ENCODE data around the gene NTRK1. TPM values are rescaled to one million over a fixed set of nuclear protein-coding genes. Genes with fewer than 3 reads are reported as not detected.

Gene NTRK1
- total RNA-seq, 6 experiments from 2014 or later = not detected

DNA sequence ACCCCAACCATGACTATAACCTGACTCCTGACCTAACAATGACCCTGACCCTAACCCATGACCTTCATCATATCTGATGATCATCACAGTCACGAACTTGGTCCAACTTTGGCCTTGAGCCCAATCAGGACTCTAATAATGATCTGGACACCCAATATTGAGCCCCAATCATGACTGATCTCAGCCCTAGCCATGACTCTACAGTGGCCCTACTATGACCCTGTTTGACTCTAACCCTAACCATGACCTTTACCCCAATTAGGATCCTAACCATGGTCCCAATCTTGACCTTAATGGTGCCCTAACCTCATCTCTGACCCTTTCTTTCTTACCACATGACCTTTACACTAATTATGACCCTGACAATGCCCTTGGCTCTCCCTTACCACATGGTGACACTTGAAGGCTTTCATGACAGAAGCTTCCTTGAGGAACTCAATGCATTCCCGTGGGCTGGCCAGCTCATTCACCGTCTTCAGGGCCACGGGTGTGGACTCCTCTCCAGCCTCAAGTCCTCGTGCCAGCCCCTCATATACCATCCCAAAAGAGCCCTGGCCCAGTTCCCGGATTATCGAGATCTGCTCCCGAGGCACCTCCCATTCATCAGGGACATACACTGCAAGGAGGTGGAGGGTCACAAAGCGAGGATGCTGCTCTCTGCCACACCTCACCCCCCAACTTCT lies 17.9 kb upstream of the NTRK1 start:
- ATAC-seq (no peak), DNase-seq (no peak)
- no peak overlapping the region for H3K4me3 ChIP-seq
- no peaks in the 10 kb centered on the region for H3K4me1 ChIP-seq
- H3K36me3 ChIP-seq = no peaks in the 10 kb centered on the region
- TF ChIP-seq, protein P1, sequence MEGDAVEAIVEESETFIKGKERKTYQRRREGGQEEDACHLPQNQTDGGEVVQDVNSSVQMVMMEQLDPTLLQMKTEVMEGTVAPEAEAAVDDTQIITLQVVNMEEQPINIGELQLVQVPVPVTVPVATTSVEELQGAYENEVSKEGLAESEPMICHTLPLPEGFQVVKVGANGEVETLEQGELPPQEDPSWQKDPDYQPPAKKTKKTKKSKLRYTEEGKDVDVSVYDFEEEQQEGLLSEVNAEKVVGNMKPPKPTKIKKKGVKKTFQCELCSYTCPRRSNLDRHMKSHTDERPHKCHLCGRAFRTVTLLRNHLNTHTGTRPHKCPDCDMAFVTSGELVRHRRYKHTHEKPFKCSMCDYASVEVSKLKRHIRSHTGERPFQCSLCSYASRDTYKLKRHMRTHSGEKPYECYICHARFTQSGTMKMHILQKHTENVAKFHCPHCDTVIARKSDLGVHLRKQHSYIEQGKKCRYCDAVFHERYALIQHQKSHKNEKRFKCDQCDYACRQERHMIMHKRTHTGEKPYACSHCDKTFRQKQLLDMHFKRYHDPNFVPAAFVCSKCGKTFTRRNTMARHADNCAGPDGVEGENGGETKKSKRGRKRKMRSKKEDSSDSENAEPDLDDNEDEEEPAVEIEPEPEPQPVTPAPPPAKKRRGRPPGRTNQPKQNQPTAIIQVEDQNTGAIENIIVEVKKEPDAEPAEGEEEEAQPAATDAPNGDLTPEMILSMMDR (IDR thresholded peaks at IDR 0.05) = no peak
- no peak for TF ChIP-seq POLR2A (IDR thresholded peaks at IDR 0.05)
- peaks cover 0 to 10% of the 10 kb centered on the region in 2 donors for H3K27me3 ChIP-seq
- intact Hi-C loops (cut with DNase I) = no loop called here
- 70% methylated on average over 7 of the region's 9 CpGs for WGBS (ENCODE audit: insufficient coverage, low coverage, low lambda C conversion rate, missing lambda C conversion rate)
- H3K27ac ChIP-seq = no peak overlapping the region
- H3K9me3 ChIP-seq = no peaks in the 10 kb centered on the region

DNA sequence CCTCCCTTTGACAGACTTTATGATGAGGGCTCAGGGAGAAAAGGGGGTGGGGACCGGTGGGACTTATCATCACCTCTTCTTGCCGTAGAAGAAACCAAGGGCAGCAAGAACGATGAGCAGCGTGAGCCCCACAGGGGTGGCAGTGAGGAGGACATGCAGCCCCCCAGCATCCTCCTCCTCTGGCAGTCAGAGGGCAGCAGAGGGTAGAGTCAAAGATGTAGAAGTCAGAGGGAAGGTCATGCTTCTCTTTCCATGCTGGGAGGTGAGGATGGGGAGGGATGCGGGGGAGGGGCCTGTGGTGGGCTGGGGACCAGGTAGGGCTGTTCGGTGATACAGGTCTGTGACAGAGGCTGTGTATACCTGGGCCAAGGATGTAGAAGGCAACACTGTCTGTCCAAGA lies 16.6 kb upstream of the NTRK1 start:
- DNase-seq (no peak), ATAC-seq (no peak)
- Histone ChIP-seq H3K36me3 (no peaks in the 10 kb centered on the region), H3K4me3 (no peak overlapping the region), H3K27me3 (peaks cover 0 to 10% of the 10 kb centered on the region in 2 donors), H3K4me1 (no peaks in the 10 kb centered on the region), H3K9me3 (no peaks in the 10 kb centered on the region), H3K27ac (no peak overlapping the region)
- intact Hi-C loops (cut with DNase I) = no loop called here
- TF ChIP-seq, protein P1 (IDR thresholded peaks at IDR 0.05) = no peak
- no peak for TF ChIP-seq POLR2A (IDR thresholded peaks at IDR 0.05)
- WGBS (ENCODE audit: insufficient coverage, low coverage, low lambda C conversion rate, missing lambda C conversion rate) = 38% methylated on average over 4 of the region's 6 CpGs

DNA sequence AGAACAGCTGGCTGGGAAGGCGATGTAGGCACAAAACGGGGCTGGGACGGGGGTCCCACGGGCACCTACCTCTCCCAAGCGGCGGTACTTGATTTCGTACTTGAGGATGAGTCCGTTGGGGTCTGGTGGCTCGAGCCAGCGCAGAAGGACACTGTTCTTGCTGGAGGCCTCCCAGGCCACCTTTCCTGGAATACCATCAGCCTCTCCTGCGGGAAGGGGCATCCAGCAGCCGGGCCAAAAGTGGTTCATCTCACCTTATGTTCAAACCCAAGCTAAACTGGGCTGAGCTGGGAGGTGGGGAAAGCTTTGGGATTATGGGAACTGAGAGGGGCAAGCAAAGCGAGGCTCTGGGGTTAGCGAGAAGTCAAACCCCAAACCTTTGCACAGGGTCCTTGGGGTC lies 16.0 kb upstream of the NTRK1 start:
- no peaks in the 10 kb centered on the region for H3K4me1 ChIP-seq
- peaks cover 0 to 10% of the 10 kb centered on the region in 2 donors for H3K27me3 ChIP-seq
- no peak overlapping the region for H3K4me3 ChIP-seq
- ATAC-seq = no peak
- no peak overlapping the region for H3K27ac ChIP-seq
- WGBS (ENCODE audit: insufficient coverage, low coverage, low lambda C conversion rate, missing lambda C conversion rate) = 25% methylated on average over 12 of the region's 14 CpGs
- intact Hi-C loops (cut with DNase I) = no loop called here
- TF ChIP-seq, protein P1 (IDR thresholded peaks at IDR 0.05) = no peak
- TF ChIP-seq POLR2A (IDR thresholded peaks at IDR 0.05) = no peak
- H3K9me3 ChIP-seq = no peaks in the 10 kb centered on the region
- no peaks in the 10 kb centered on the region for H3K36me3 ChIP-seq
- no peak for DNase-seq

DNA sequence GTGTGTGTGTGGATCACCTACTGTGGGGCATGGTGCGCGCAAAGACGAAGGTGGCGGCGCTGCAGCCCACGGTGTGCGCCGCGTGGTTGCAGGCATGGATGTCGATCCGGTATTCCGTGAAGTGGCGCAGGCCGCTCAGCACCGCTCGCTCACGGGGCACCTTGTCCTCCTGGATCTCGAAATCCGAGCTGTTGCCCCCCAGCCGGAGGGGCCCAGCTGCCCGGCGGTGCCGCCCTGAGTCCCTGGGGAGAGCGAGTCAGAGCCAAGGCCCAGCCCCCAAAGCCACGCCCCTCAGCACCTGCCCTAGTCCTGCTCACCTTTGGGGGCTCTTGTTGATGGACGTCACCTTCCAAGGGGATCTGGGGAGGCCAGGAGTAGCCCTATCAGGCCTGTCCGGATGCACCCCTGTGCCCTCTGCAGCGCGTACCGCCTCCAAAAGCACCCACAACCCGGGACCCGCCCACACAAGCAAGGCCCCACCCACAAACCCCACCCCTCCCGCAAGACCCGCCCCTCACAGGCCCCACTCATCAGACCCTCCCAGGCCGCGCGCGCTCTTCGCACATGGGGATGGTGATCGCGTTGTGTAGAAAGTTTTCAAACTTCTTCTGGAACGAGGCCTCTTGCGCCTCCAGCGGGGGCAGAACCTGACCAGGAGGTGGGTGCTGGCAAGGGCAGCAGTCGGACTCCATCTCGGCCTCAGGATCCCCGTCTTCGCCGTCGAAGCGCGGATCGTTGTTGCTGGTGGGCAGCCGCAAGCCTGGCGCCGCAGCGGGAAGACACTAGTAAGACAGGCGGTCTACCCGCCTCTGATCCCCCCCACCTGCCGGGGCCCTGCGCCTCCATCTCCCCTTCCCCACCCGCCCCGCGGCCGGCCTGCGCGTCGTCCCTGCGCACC lies 15.4 kb upstream of the NTRK1 start:
- Histone ChIP-seq H3K4me1 (no peaks in the 10 kb centered on the region), H3K27ac (no peak overlapping the region), H3K27me3 (peaks cover 0 to 10% of the 10 kb centered on the region in 2 donors), H3K9me3 (no peaks in the 10 kb centered on the region), H3K36me3 (no peaks in the 10 kb centered on the region), H3K4me3 (no peak overlapping the region)
- DNase-seq = no peak
- intact Hi-C loops (cut with DNase I) = no loop called here
- WGBS (ENCODE audit: insufficient coverage, low coverage, low lambda C conversion rate, missing lambda C conversion rate) = 20% methylated on average over 8 of the region's 69 CpGs
- ATAC-seq = no peak
- TF ChIP-seq, protein P1 (IDR thresholded peaks at IDR 0.05) = no peak
- no peak for TF ChIP-seq POLR2A (IDR thresholded peaks at IDR 0.05)
